Subcutaneous adipose tissue (tissue), 4 donors: ENCODE measurements around the gene IPO5. TPM values are rescaled to one million over a fixed set of nuclear protein-coding genes. Genes with fewer than 3 reads are reported as not detected.

Experiments
- small RNA-seq: library from RNA; depleted of rRNA; stranded (forward); fragments of <200 nt; gene quantifications from one replicate; pipeline ENCODE3, GENCODE V24; 2016
- total RNA-seq, 4 donors: library from RNA; depleted of rRNA; stranded (reverse); fragments of >200 nt; gene quantifications; one replicate each; pipeline ENCODE4 v1.1.0, GENCODE V29; 2016
- TF ChIP-seq, protein P1 (sequence below): fragments of 450-650 bp; IDR thresholded peaks from one replicate; pipeline ENCODE4 v1.5.1; 2016; ENCODE audit warnings: low read depth, mild to moderate bottlenecking, control low read depth, antibody characterized with exemption, moderate library complexity

The IPO5 gene
- total RNA-seq, 4 donors from 2014 or later, result 98.8 to 155 (median 142) TPM

GRCh38 chr13:98066636-98067035 lies 113.2 kb downstream of the IPO5 start:
- TF ChIP-seq, protein P1, sequence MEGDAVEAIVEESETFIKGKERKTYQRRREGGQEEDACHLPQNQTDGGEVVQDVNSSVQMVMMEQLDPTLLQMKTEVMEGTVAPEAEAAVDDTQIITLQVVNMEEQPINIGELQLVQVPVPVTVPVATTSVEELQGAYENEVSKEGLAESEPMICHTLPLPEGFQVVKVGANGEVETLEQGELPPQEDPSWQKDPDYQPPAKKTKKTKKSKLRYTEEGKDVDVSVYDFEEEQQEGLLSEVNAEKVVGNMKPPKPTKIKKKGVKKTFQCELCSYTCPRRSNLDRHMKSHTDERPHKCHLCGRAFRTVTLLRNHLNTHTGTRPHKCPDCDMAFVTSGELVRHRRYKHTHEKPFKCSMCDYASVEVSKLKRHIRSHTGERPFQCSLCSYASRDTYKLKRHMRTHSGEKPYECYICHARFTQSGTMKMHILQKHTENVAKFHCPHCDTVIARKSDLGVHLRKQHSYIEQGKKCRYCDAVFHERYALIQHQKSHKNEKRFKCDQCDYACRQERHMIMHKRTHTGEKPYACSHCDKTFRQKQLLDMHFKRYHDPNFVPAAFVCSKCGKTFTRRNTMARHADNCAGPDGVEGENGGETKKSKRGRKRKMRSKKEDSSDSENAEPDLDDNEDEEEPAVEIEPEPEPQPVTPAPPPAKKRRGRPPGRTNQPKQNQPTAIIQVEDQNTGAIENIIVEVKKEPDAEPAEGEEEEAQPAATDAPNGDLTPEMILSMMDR, result no peak

DNA sequence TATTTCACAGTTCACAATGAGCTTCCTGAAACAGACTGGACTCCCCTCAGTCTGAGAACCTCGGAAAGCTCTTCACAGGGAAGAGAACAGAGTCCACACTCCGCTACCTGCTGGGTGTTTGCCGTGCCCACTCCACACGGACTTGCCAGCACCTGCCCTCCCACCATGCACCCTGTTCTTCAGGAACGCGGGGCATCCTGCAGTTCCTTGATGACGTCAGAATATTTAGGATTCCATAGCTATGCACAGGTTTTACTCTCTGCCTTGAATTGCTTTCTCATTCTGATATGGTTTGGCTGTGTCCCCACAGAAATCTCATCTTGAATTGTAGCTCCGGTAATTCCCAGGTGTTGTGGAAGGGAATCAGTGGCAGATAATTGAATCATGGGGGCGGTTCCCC lies 115.0 kb downstream of the IPO5 start:
- TF ChIP-seq, protein P1, result no peak

DNA sequence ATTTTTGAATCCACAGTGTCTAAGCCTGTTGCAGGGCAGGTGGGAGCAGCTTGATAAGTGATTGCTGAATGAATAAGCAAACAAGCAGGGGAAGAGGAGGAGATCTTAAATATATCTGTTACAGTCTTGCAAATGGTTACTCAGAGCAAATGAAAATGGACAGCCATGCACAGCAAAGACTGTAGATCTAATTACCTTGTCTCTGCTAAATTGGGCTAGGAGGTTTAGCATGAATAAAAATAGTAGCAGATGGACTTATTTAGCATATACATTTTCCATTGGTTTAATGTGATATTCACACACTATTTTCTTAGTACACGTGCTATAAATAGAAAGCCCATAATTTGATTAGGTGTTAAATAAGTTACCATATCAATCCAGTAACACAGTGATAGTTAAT lies 116.5 kb downstream of the IPO5 start:
- TF ChIP-seq, protein P1, result no peak

DNA sequence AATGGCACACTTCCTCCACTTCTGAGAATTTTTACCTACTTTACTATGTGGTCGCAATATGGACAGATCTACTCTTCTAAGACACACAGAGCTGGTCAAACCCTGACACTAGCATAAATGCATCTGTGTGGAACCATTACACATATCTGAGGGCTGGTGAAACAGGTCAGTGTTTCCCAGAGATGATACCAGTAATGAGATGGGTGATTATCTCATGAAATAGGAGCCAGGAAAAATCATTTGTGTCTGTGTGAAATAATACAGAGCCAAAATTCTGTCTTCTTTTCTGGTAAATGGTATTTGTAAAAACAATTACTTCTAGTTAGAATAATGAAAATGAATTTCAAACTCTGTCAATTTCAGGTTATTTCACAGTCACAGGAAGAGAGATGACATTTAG lies 117.8 kb downstream of the IPO5 start:
- TF ChIP-seq, protein P1, result no peak

DNA sequence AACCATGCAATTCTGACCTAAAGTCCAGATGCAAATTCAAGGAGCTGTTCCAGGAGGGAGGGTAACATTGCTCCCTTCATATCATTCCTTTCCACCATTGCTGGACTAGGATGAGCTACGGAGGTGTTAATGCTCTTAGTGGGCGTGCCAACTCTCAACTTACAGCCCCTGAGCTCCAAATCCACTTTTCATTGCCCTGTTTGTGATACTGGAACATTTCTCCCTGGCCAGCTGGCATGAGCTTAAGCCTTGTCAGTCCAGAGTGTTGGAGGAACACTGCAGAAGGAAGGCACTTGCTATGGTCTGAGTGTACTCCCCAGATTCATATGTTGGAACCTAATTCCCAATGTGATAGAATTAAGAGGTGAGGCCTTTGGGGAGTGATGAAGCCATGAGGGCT lies 119.0 kb downstream of the IPO5 start:
- TF ChIP-seq, protein P1, result no peak

Small RNA genes lying within 50 kb of the gene (small RNA-seq; reads per million reads assigned to genes)
- gene FTLP8, result not detected

Other genes with a start within 250 kb of the IPO5 start
- gene FARP1, start 189.4 kb downstream of the IPO5 start, total RNA-seq, result 10 to 100 TPM; 24.9 to 39.9 (median 28.8) TPM
- gene RNF113B, start 223.6 kb downstream of the IPO5 start, total RNA-seq, result not detected